Tibial artery (tissue), 4 donors: Measurements from ENCODE around the gene OST4.

Source experiments
- DNase-seq, 2 donors: peaks; one replicate each; pipeline ENCODE4 v3.0.0-alpha.2; 2019
- H3K27ac ChIP-seq, 2 donors: fragments of 200-600 bp; sonication (generic) in 1 of 2; 1 replicate in 1 of 2; 2 replicates in 1 of 2; pipeline ENCODE4 v1.5.1; 2018 to 2019; ENCODE audit warnings: mild to moderate bottlenecking in 1 of 2
- H3K27me3 ChIP-seq, 2 donors: fragments of 200-600 bp; sonication (generic) in 1 of 2; one replicate each; pipeline versions ENCODE4 v1.5.1 to v1.6.0; 2016 to 2019
- H3K36me3 ChIP-seq, 3 donors: fragments of 200-600 bp; sonication (generic) in 2 of 3; one replicate each; pipeline ENCODE4 v1.5.1; 2016 to 2019; ENCODE audit warnings: mild to moderate bottlenecking in 2 of 3
- H3K4me1 ChIP-seq, 4 donors: fragments of 200-600 bp; sonication (generic) in 2 of 4; 1 replicate in 3 of 4; 2 replicates in 1 of 4; pipeline ENCODE4 v1.5.1; 2016 to 2019
- H3K4me3 ChIP-seq, 2 donors: fragments of 200-600 bp; sonication (generic) in 1 of 2; 1 replicate in 1 of 2; 2 replicates in 1 of 2; pipeline ENCODE4 v1.5.1; 2018 to 2019; ENCODE audit warnings: mild to moderate bottlenecking in 2 of 2
- H3K9me3 ChIP-seq, 3 donors: fragments of 200-600 bp; sonication (generic) in 1 of 3; one replicate each; pipeline ENCODE4 v1.5.1; 2016 to 2019
- CTCF ChIP-seq, 2 experiments: fragments of 200-600 bp in 1 of 2; fragments of 450-650 bp in 1 of 2; IDR thresholded peaks; one replicate each; pipeline ENCODE4 v1.5.1; 2017 to 2019; ENCODE audit warnings: antibody characterized with exemption in 2 of 2, mild to moderate bottlenecking in 1 of 2, moderate library complexity in 1 of 2
- intact Hi-C: fragments of 100-400 bp; cut with DNase I; formaldehyde crosslinking; loops from one replicate; pipeline ENCODE4 v1.15.0; 2023; ENCODE audit warnings: low total_unique reads

OST4 gene

GRCh38 chr2:27094353-27094984, 23.0 kb upstream of the OST4 start:
- H3K36me3 ChIP-seq: peaks cover 0 to 20% (median 0%) of the 10 kb centered on the region in 3 donors
- H3K27ac ChIP-seq: no peak overlapping the region
- intact Hi-C loops: no loop called here
- H3K4me1 ChIP-seq: peaks cover 0 to 8% (median 4%) of the 10 kb centered on the region in 4 donors
- no peak for TF ChIP-seq CTCF (IDR thresholded peaks at IDR 0.05)
- no peak for DNase-seq
- no peaks in the 10 kb centered on the region for H3K9me3 ChIP-seq
- no peaks in the 10 kb centered on the region for H3K27me3 ChIP-seq
- no peak overlapping the region for H3K4me3 ChIP-seq

- DNase-seq: no peak
- no peaks in the 10 kb centered on the region for H3K27me3 ChIP-seq
- peaks cover 0 to 17% (median 0%) of the 10 kb centered on the region in 3 donors for H3K36me3 ChIP-seq
- no peak overlapping the region for H3K4me3 ChIP-seq
- peaks cover 0 to 8% (median 4%) of the 10 kb centered on the region in 4 donors for H3K4me1 ChIP-seq
- intact Hi-C loops: no loop called here
- TF ChIP-seq CTCF (IDR thresholded peaks at IDR 0.05): no peak
- no peak overlapping the region for H3K27ac ChIP-seq
- no peaks in the 10 kb centered on the region for H3K9me3 ChIP-seq
These were observed 22.2 kb upstream of the OST4 start for GRCh38 chr2:27093430-27094352.

- no peak overlapping the region for H3K27ac ChIP-seq
- intact Hi-C loops: no loop called here
- no peaks in the 10 kb centered on the region for H3K27me3 ChIP-seq
- no peak overlapping the region for H3K4me3 ChIP-seq
- TF ChIP-seq CTCF (IDR thresholded peaks at IDR 0.05): no peak
- peaks cover 0 to 8% (median 4%) of the 10 kb centered on the region in 4 donors for H3K4me1 ChIP-seq
- DNase-seq: no peak
- no peaks in the 10 kb centered on the region for H3K9me3 ChIP-seq
- peaks cover 0 to 17% (median 0%) of the 10 kb centered on the region in 3 donors for H3K36me3 ChIP-seq
These were observed 21.4 kb upstream of the OST4 start for GRCh38 chr2:27092696-27093429.

- no peak for DNase-seq
- intact Hi-C loops: no loop called here
- Histone ChIP-seq H3K27me3 (no peaks in the 10 kb centered on the region), H3K4me3 (no peak overlapping the region), H3K4me1 (peaks cover 0 to 17% (median 10%) of the 10 kb centered on the region in 4 donors), H3K36me3 (peaks cover 0 to 17% (median 0%) of the 10 kb centered on the region in 3 donors), H3K27ac (no peak overlapping the region), H3K9me3 (no peaks in the 10 kb centered on the region)
- no peak for TF ChIP-seq CTCF (IDR thresholded peaks at IDR 0.05)
These were observed 20.6 kb upstream of the OST4 start for GRCh38 chr2:27091746-27092695.
